ENCODE results near the gene TMEM179.
"Not testable (repeated sequence)": the region's sequence is repeated elsewhere in the genome, so short reads cannot be mapped to it uniquely, and the experiment has no call there.

Gene TMEM179

GRCh38 chr14:104586832-104587620 is 17.5 kb downstream of the TMEM179 start:
- DNase-seq (ENCODE audit: low spot score) = no peak

GRCh38 chr14:104585966-104586697 is 18.4 kb downstream of the TMEM179 start:
- DNase-seq (ENCODE audit: low spot score) = no peak

- no peak for DNase-seq (ENCODE audit: low spot score)
Measured at GRCh38 chr14:104584557-104584956, 20.0 kb downstream of the TMEM179 start.

GRCh38 chr14:104583424-104584306 is 20.9 kb downstream of the TMEM179 start:
- DNase-seq (ENCODE audit: low spot score) = no peak

GRCh38 chr14:104582662-104583061 is 21.9 kb downstream of the TMEM179 start:
- no peak for DNase-seq (ENCODE audit: low spot score)

- no peak for DNase-seq (ENCODE audit: low spot score)
Measured at GRCh38 chr14:104582005-104582404, 22.6 kb downstream of the TMEM179 start.

- DNase-seq (ENCODE audit: low spot score) = no peak
Measured at GRCh38 chr14:104581521-104581920, 23.1 kb downstream of the TMEM179 start.

GRCh38 chr14:104580961-104581360 is 23.6 kb downstream of the TMEM179 start:
- DNase-seq (ENCODE audit: low spot score) = no peak

- not testable (repeated sequence) for DNase-seq (ENCODE audit: low spot score)
Measured at GRCh38 chr14:104579939-104580338, 24.6 kb downstream of the TMEM179 start.

- DNase-seq (ENCODE audit: low spot score) = no peak
Measured at GRCh38 chr14:104579507-104579906, 25.1 kb downstream of the TMEM179 start, which contains the start of gene C14orf180. Gene C14orf180, plus strand, starts transcription at chr14:104579764. Its CDS starts 6,667 bp downstream, at chr14:104586431.

- no peak for DNase-seq (ENCODE audit: low spot score)
Measured at GRCh38 chr14:104578321-104578720, 26.3 kb downstream of the TMEM179 start.

- no peak for DNase-seq (ENCODE audit: low spot score)
Measured at GRCh38 chr14:104577847-104578301, 26.7 kb downstream of the TMEM179 start.

- no peak for DNase-seq (ENCODE audit: low spot score)
Measured at GRCh38 chr14:104577426-104577825, 27.1 kb downstream of the TMEM179 start.

- no peak for DNase-seq (ENCODE audit: low spot score)
Measured at GRCh38 chr14:104576970-104577332, 27.6 kb downstream of the TMEM179 start.

- no peak for DNase-seq (ENCODE audit: low spot score)
Measured at GRCh38 chr14:104576232-104576969, 28.2 kb downstream of the TMEM179 start.

GRCh38 chr14:104574978-104575583 is 29.5 kb downstream of the TMEM179 start:
- no peak for DNase-seq (ENCODE audit: low spot score)

- DNase-seq (ENCODE audit: low spot score) = no peak
Measured at GRCh38 chr14:104574536-104574935, 30.0 kb downstream of the TMEM179 start.

GRCh38 chr14:104573930-104574329 is 30.6 kb downstream of the TMEM179 start:
- DNase-seq (ENCODE audit: low spot score) = no peak

GRCh38 chr14:104572668-104573067 is 31.9 kb downstream of the TMEM179 start:
- no peak for DNase-seq (ENCODE audit: low spot score)

GRCh38 chr14:104572024-104572626 is 32.4 kb downstream of the TMEM179 start:
- no peak for DNase-seq (ENCODE audit: low spot score)

- DNase-seq (ENCODE audit: low spot score) = no peak
Measured at GRCh38 chr14:104571246-104571645, 33.3 kb downstream of the TMEM179 start.

Measured in CD4-positive, alpha-beta T cell treated with Interleukin-2 at 100 ng/mL for 4 hours (primary cell).